Measurements from ENCODE around the gene USP47.

The USP47 gene

DNA sequence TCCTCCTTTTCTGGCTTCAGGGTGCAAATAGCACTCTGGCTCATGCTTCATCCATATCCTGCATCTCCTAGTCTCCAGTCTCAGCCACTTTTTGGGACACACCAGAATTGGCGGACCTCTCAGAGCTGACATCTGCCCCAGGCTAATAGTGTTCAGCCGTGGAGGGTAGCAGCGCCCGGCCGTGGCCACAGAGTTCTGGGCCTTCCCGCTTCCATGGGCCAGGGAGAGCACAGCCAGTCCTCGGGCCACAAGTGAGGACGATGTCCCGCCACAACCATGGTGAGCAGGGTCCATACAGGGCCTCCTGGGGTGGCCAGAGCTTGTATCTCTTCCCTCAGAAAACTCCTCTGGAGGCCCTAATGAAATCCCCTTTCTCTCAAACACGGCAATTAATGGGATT lies 140.7 kb downstream of the USP47 start:
- H3K27ac Mint-ChIP-seq, result no peak overlapping the region
- no peaks in the 10 kb centered on the region for H3K4me1 Mint-ChIP-seq
- no peaks in the 10 kb centered on the region for H3K9me3 Mint-ChIP-seq
- H3K4me3 Mint-ChIP-seq, result no peak overlapping the region
- no peaks in the 10 kb centered on the region for H3K36me3 Mint-ChIP-seq
- H3K27me3 Mint-ChIP-seq, result no peaks in the 10 kb centered on the region

DNA sequence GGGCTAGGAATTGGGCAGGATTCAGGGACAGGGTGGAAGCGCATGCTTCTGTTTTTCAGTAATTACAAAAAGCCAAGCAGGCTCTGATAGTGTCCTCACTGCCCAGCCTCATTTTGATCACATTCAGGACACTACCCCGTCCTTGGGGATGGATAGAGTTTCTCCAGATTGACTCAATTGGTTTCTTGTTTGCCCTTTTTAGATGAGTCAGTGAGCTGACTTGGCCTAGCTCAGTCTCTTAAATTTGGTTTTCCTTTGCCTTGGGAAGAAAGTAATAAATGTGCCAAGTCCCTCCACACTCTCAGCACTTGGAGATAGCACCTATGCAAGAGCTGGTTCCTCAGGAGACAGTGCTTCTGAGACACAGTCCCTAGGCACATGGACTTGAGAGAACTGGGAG lies 141.2 kb downstream of the USP47 start:
- H3K4me1 Mint-ChIP-seq, result no peaks in the 10 kb centered on the region
- no peak overlapping the region for H3K27ac Mint-ChIP-seq
- no peaks in the 10 kb centered on the region for H3K36me3 Mint-ChIP-seq
- H3K9me3 Mint-ChIP-seq, result no peaks in the 10 kb centered on the region
- H3K4me3 Mint-ChIP-seq, result no peak overlapping the region
- H3K27me3 Mint-ChIP-seq, result no peaks in the 10 kb centered on the region

DNA sequence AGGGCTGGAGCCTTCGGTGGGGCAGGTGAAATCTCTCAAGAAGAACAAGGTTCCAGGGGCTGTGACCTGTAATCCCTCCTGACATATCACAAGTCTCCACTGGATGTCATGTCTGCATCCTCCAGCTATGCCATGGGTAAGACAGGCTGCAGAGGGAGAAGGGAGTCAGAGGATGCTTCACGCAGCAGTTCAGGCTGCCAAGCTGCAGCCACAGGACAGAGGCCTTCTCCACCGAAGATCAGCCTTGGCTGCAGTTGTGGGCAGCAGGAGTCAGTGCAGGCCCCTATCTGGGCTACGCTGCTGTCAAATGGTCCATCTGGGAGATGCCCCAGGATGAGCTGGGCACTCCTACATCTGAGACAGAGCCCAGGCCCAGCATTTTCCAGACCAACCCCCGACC lies 141.7 kb downstream of the USP47 start:
- no peak overlapping the region for H3K4me3 Mint-ChIP-seq
- H3K27ac Mint-ChIP-seq, result no peak overlapping the region
- H3K36me3 Mint-ChIP-seq, result no peaks in the 10 kb centered on the region
- no peaks in the 10 kb centered on the region for H3K27me3 Mint-ChIP-seq
- H3K4me1 Mint-ChIP-seq, result no peaks in the 10 kb centered on the region
- no peaks in the 10 kb centered on the region for H3K9me3 Mint-ChIP-seq

DNA sequence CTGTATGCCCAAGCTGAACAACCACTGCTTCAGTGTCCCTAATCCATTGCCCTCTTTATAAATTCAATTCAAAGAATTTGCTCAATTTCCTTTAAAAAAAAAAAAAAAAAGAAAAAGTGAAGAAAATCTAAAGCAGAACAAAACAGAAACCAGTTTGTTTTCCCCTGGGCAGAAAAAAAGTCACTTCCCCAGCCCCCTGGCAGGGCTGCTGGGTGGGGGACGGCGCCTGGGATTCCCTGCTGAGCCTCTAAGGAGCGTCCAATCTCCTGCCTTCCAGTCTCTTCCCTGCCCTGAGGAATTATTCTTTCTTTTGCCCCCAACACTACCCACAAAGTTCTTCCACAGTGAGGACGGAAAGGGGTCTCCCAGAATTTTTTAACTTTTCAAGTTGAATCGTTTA lies 142.8 kb downstream of the USP47 start:
- no peaks in the 10 kb centered on the region for H3K4me1 Mint-ChIP-seq

DNA sequence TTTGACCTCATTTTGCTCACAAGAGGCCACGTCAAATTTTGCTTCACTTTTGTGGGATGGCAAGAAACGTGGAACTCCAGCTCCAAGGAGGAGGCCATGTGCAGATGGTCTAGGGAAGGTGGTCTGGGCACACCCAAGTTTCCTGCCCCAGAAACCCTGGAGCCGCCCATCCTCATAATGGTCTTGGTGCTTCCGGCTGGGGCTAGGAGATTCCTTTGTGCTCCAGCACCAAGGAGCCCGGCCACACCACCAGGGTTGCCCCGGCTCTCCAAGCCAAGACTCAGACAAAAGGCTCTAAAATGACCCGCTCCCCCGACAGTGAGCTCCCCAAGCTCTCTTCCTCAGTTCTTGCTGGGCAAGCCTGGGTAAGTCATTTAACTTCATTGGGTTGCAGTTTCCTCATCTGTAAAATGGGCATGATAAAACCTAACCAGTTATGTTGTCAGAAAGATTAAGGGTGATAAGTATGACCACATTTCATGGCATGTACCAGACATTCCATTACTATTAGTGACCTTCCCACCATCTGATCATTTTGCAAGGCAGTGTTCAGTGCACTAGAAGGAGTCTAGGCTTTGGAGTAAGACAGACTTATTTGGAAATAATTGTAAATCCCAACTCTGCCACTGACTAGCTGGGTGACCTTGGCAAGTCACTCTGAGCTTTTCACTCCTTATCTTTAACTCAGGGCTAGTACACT lies 143.4 kb downstream of the USP47 start:
- Mint-ChIP-seq H3K36me3 (no peaks in the 10 kb centered on the region), H3K4me3 (no peak overlapping the region)

More for the DNA sequence above, 142.8 kb downstream of the USP47 start:
- Mint-ChIP-seq H3K27me3 (no peaks in the 10 kb centered on the region), H3K4me3 (no peak overlapping the region), H3K36me3 (no peaks in the 10 kb centered on the region), H3K9me3 (no peaks in the 10 kb centered on the region), H3K27ac (no peak overlapping the region)

DNA sequence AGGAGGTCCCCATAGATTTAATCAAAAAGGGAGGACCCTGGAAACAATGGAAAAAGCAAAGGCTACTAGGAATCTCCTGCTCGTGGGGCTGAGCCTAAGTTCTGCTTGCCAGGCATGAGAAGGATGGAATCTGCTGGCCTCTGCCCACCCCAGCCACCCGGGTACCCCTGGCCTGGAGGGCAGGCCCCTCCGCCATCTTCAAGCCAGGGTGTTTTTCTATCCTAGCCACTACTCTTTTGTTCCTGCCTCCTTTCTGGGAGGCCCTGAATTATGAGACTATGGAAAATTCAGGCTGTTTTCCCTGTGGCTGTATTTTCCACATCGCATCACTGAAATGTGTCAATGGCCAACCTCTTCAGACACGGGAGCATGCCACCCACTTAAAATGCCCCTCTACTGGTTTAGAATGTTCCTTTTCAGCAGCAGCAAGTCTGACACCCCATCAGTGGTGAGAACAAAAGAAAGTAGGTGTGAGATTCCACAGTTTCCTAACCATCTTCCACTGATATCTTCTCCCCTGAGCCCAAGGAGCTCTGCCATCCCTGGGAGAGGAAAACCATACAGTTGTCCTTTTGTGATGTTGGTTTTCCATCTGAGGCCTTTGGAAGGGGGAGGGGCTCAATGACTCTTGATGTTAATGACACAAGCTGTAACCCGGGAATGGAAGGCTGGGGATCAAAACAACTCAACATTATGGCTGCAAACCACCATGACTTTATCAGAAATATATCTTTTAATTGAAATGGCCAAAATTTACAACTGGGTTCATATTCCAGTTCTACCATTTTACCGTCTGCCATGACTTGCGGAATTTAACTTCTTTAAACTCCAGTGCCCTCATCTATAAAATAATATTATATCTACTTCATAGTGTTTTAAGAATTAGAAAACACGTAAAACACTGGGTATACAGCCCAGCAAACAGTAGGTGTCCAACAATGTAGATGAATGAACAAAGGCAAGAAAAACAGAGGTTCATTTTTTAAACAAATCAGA lies 144.5 kb downstream of the USP47 start:
- Mint-ChIP-seq H3K9me3 (no peaks in the 10 kb centered on the region), H3K27me3 (no peaks in the 10 kb centered on the region), H3K36me3 (peaks cover 2% of the 10 kb centered on the region), H3K4me1 (no peaks in the 10 kb centered on the region), H3K27ac (no peak overlapping the region), H3K4me3 (no peak overlapping the region)

More for the DNA sequence above, 143.4 kb downstream of the USP47 start:
- no peaks in the 10 kb centered on the region for H3K9me3 Mint-ChIP-seq
- no peak overlapping the region for H3K27ac Mint-ChIP-seq
- no peaks in the 10 kb centered on the region for H3K27me3 Mint-ChIP-seq
- no peaks in the 10 kb centered on the region for H3K4me1 Mint-ChIP-seq

DNA sequence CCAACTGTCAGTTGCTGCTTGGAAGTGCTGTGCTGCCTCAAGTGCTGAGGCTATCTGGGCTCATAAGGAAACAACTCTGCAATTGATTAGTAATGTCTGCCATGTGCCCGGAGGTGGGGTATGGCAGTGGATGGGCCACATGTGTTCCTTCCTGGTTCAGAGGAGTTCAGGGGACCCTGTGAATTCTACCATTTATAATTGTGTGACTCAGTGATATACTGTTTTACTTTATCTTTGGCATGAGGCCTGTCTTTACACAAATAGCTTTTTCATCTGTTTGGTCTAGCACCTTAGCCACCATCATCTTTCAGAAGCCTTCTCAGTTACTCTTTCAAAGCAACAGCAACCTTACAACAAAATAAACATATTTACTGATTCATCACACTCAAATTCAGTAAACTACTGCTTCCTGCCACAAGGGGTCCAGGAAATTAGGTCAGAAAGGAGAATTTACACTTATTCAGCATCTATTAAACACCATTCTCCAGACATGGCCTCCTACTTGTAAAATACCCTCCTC lies 145.8 kb downstream of the USP47 start:
- no peak overlapping the region for H3K27ac Mint-ChIP-seq
- H3K27me3 Mint-ChIP-seq, result peaks cover 1% of the 10 kb centered on the region
- H3K9me3 Mint-ChIP-seq, result no peaks in the 10 kb centered on the region
- no peak overlapping the region for H3K4me3 Mint-ChIP-seq
- no peaks in the 10 kb centered on the region for H3K4me1 Mint-ChIP-seq
- H3K36me3 Mint-ChIP-seq, result peaks cover 2% of the 10 kb centered on the region

DNA sequence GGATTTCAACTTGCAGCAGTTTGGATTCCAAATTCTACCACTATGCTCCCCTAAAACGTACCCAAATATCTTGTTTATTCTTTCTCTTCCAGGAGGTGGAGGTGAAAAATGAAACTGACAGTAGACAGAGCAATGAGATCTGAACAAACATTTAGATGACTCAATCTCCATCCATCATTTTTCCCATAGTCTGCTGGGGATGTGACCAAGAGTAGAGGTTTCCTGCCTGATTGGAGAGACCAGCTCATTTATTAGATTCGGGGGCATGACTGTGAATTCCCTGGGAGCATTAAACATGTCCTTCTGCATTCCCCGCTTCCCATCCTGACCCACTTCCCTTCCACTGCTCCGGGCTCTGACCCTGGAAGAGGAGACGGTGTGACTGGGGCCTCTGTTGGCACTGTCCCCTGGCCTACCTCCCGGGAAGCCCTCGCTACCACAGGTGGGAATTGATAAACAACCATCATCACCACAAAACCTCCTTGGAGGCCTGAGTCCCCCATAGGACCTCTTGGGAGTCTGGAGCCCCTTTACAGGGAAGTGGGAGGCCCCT lies 146.4 kb downstream of the USP47 start:
- H3K27ac Mint-ChIP-seq, result no peak overlapping the region
- H3K27me3 Mint-ChIP-seq, result peaks cover 1% of the 10 kb centered on the region
- no peak overlapping the region for H3K4me3 Mint-ChIP-seq
- peaks cover 2% of the 10 kb centered on the region for H3K36me3 Mint-ChIP-seq
- no peaks in the 10 kb centered on the region for H3K9me3 Mint-ChIP-seq
- H3K4me1 Mint-ChIP-seq, result no peaks in the 10 kb centered on the region

DNA sequence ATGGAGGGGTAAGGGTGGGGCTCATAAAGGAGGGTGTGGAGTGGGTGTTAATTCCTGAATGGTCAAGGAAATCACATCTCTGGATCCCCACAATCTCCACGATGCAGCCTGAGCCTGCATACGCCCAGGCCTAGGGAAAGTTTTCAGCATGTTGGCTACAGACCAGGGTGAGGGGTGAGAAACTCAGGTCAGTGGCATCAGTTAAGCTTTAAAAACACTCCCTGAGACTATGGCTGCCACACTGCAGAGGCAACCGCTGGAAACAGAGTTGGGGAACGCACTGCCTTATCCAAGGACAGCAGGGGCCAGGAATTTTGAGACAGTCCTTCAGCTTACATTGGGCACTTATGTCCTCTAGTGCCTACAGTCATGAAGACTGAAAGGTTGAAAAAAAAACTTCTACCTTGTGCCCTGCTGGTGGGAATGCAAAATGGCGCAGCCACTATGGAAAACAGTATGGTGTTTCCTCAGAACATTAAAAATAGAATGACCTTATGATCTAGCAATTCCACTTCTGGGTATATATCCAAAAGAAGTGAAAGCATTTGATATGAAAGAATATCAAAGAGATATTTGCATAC lies 147.0 kb downstream of the USP47 start:
- H3K36me3 Mint-ChIP-seq, result peaks cover 2% of the 10 kb centered on the region
- no peaks in the 10 kb centered on the region for H3K9me3 Mint-ChIP-seq
- H3K4me3 Mint-ChIP-seq, result no peak overlapping the region
- H3K4me1 Mint-ChIP-seq, result no peaks in the 10 kb centered on the region
- H3K27ac Mint-ChIP-seq, result no peak overlapping the region
- peaks cover 2% of the 10 kb centered on the region for H3K27me3 Mint-ChIP-seq

DNA sequence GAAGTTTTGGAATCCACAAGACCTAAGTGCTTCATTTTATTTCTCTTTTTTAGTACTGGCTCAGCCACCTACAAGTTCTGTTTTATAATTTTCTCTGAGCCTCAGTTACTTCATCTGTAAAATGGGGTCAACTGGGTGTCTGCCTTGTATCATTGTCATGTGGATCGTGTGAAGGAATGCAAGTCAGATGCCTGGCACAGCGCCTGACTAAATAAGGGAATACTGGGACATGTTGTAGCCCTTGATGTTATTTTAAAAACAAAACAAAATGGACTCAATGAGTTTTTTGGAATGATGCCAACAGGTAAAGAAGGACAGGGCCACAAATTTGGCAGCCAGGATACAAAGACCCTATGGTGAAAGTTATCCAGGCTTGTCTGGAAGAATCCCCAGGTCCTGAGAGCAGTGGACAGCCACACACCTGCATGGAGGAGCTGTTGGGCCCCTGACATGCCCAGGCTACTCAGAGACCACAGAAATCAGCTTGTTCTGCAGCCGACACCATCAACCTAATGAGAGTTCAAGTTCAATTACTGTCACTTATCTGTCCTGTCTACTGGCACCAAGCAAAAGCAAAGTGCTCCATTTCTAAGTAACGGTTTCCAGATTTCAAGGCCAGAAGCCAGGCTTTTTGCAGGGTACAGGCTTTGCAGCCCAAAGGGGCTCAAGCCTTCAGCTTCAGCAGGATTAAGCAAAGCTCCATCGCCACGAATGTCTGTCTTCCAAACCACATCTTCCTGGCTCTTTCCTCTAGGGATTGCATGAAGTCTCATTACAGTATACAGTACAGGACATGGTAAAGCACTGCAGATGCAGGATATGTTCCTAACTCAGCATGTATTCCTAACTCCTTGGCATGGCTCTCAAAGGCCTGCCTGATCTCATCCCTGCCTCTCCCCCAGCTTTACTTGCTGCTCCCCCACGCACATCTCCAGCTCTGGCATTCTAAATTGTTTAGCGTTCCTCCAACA lies 148.3 kb downstream of the USP47 start:
- H3K4me1 Mint-ChIP-seq, result no peaks in the 10 kb centered on the region
- H3K27ac Mint-ChIP-seq, result no peak overlapping the region
- peaks cover 3% of the 10 kb centered on the region for H3K27me3 Mint-ChIP-seq
- H3K9me3 Mint-ChIP-seq, result no peaks in the 10 kb centered on the region
- peaks cover 2% of the 10 kb centered on the region for H3K36me3 Mint-ChIP-seq
- no peak overlapping the region for H3K4me3 Mint-ChIP-seq

DNA sequence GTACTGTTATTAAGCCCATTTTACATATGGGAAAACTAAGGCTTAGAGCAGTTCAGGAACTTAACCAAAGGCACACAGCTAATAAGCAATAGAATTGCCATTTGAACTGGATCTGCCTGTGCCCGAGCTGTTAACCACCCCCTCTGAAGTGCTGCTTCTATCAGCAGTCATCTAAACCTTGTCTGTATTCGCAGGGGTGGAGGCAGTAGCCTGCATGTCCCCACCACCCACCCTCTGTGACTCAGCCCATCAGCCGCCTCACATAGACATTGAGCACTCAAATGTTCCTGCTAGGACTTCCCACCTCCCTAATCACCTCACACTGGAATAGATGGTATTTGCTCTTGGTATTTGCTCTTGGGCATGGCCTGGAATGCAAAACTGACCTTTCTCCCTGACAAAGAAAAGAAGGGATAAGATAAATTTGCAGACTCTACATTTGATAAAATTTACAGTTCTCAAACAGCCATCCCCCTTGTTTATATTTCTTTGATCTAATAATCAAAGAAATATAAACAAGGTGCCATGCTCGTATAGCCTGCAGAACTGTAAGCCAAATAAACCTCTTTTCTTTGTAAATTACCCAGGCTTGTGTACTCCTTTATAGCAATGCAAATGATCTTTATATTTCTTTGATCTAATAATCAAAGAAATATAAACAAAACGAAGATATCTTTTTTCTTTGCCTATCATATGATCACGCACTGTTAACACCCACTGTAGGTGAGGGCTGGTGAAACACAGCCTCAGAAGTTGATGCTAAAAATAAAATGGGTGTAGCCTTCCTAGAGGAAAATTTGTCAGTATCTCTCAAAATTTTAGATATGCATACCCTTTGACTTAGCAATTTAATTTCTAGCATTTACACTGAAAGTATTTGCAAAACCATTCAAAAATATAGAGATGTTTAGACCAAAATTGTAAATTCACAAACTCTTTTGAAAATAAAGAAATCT lies 150.8 kb downstream of the USP47 start:
- Mint-ChIP-seq H3K9me3 (no peaks in the 10 kb centered on the region), H3K4me1 (no peaks in the 10 kb centered on the region), H3K27ac (no peak overlapping the region), H3K27me3 (peaks cover 6% of the 10 kb centered on the region), H3K4me3 (no peak overlapping the region), H3K36me3 (peaks cover 2% of the 10 kb centered on the region)

DNA sequence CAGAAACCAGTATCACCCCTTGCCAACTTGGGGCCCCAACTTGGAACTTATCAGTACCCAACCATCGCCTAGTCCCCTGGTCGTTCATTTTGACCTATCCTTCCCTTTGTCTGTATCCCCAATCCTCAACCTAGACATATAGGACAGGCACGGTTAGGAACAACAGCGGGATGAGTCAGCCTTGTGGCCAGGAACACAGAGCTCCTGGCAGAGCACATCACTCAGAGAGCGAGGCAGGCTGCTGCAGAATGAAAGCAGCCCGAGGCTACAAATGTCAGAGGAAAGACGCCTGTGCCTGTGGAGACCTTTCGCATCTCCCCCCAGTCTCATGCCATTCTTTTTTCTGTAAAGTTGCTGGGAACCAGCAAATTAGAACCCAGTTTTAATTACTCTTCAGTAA lies 152.1 kb downstream of the USP47 start:
- Mint-ChIP-seq H3K4me3 (no peak overlapping the region), H3K36me3 (peaks cover 2% of the 10 kb centered on the region), H3K9me3 (no peaks in the 10 kb centered on the region), H3K4me1 (peaks cover 4% of the 10 kb centered on the region), H3K27ac (no peak overlapping the region), H3K27me3 (peaks cover 6% of the 10 kb centered on the region)

DNA sequence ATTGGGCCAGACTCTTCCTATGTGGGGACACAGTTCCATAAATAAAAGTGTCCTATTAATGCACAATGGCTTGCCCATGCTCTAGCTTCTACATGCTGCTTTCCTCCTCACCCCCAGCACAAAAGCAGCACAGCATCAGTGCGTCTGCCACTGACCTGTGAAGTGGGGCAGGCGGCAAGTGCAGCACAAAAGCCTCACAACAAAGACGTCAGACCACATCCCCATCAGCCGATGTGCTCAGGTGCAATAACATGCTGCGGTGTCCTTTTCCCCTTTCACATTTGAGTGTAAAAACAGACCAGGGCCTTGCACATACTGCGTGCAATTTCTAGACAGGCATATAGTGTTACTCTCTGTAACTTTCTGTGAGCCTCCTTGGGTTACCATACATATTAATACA lies 153.8 kb downstream of the USP47 start:
- peaks cover 8% of the 10 kb centered on the region for H3K27me3 Mint-ChIP-seq
- no peak overlapping the region for H3K4me3 Mint-ChIP-seq
- H3K4me1 Mint-ChIP-seq, result peaks cover 4% of the 10 kb centered on the region
- H3K27ac Mint-ChIP-seq, result no peak overlapping the region
- H3K36me3 Mint-ChIP-seq, result peaks cover under 1% of the 10 kb centered on the region
- no peaks in the 10 kb centered on the region for H3K9me3 Mint-ChIP-seq
